Kidney (tissue), 14 donors: ENCODE measurements around the gene PCDHGC3. TPM values are rescaled to one million over a fixed set of nuclear protein-coding genes. Genes with fewer than 3 reads are reported as not detected.

Source experiments
- DNase-seq, 5 donors: peaks; one replicate each; pipeline ENCODE4 v3.0.0-alpha.2; 2013 to 2020
- FAIRE-seq: peaks from 2 replicates; lab custom pipeline; 2012; peaks lifted over from hg19 to GRCh38; lab: Jason Lieb, UNC
- H3K27ac ChIP-seq, 2 donors: one replicate each; pipeline ENCODE4 v1.7.0; 2013; ENCODE audit warnings: low read depth in 2 of 2, low read length in 2 of 2, inconsistent platforms in 1 of 2
- H3K27me3 ChIP-seq: one replicate; pipeline ENCODE4 v1.7.1; 2013; ENCODE audit warnings: low read length, inconsistent platforms; ENCODE audit not compliant: control insufficient read depth, insufficient read depth
- H3K36me3 ChIP-seq, 3 donors: one replicate each; pipeline versions ENCODE4 v1.7.0 to v1.7.1; 2013; ENCODE audit warnings: low read length in 3 of 3, control low read depth in 1 of 3, inconsistent platforms in 1 of 3; ENCODE audit not compliant: insufficient read depth in 3 of 3, control insufficient read depth in 2 of 3
- H3K4me1 ChIP-seq, 3 donors: one replicate each; pipeline versions ENCODE4 v1.7.0 to v1.7.1; 2013; ENCODE audit warnings: low read length in 3 of 3, inconsistent platforms in 1 of 3, low read depth in 1 of 3; ENCODE audit not compliant: control insufficient read depth in 2 of 3, insufficient read depth in 2 of 3
- H3K4me3 ChIP-seq, 3 donors: one replicate each; pipeline versions ENCODE4 v1.7.0 to v1.8.1; 2013; ENCODE audit warnings: low read length in 3 of 3, control low read depth in 1 of 3, inconsistent platforms in 1 of 3
- H3K9ac ChIP-seq, 3 donors: one replicate each; pipeline versions ENCODE4 v1.7.0 to v1.7.1; 2013; ENCODE audit warnings: low read length in 3 of 3, control low read depth in 1 of 3, inconsistent platforms in 1 of 3
- H3K9me3 ChIP-seq, 3 donors: one replicate each; pipeline versions ENCODE4 v1.7.0 to v1.7.1; 2013; ENCODE audit warnings: low read length in 3 of 3, control low read depth in 1 of 3, inconsistent platforms in 1 of 3; ENCODE audit not compliant: control insufficient read depth in 2 of 3, insufficient read depth in 1 of 3
- CTCF ChIP-seq: IDR thresholded peaks from 3 replicates; pipeline ENCODE4 v1.5.1; 2012; ENCODE audit warnings: mild to moderate bottlenecking, moderate library complexity, borderline replicate concordance; ENCODE audit not compliant: insufficient read depth; ENCODE audit errors: extremely low read depth
- intact Hi-C: fragments of 100-400 bp; cut with DNase I; formaldehyde crosslinking; loops from one replicate; pipeline ENCODE4 v1.11.1; 2022
- polyA plus RNA-seq: library from polyadenylated mRNA; stranded (reverse); fragments of 350-450 nt; fragmentation: Illumina TruSeq; extraction: RNeasy Lipid Tissue Mini Kit (QIAGEN cat#74804); gene quantifications from one replicate; pipeline ENCODE4 v1.2.3, GENCODE V29; 2014; ENCODE audit warnings: low read depth, low replicate concordance; ENCODE audit not compliant: insufficient read depth
- total RNA-seq: library from RNA; stranded (reverse); fragmentation: NEBNext Ultra II Directional; extraction: Animal tissue kit (Norgen Biotek cat#: 25700); gene quantifications from one replicate; pipeline ENCODE4 v1.2.1, GENCODE V29; 2021
- donor health status: control.
- donor health status: control.
- donor health status: control.
- donor health status: control.
- donor health status: control.
- donor health status: DM: yes; HTN: yes; CAD: no.
- donor health status: Normal renal cell carcinoma (clear cell type).

The PCDHGC3 gene
- total and polyA plus RNA-seq, 2 donors from 2014 or later = 41.0 to 51.5 TPM

GRCh38 chr5:141484641-141485311, 9.0 kb downstream of the PCDHGC3 start, which contains the start of gene PCDHGC4:
Gene PCDHGC4 (plus strand): TSS chr5:141485030. CDS start chr5:141485174, 144 bp downstream.
- H3K4me3 ChIP-seq = peak within 1 kb of the TSS; percentile 20 to 40 (median 35)
- DNase-seq (peak in 4 of 5 donors; percentile 80 to 87 (median 83)), FAIRE-seq (no peak)
- no peak within 1 kb of the TSS for H3K27ac ChIP-seq
- H3K27me3 ChIP-seq = no peaks in the 10 kb centered on the region
- H3K9ac ChIP-seq = peak within 1 kb of the TSS in 1 of 3 donors; percentile 6
- TF ChIP-seq CTCF = no peak
- H3K4me1 ChIP-seq = peaks cover 0 to 4% (median 3%) of the 10 kb centered on the region in 3 donors
- peaks cover 0 to 4% (median 0%) of the 10 kb centered on the region in 3 donors for H3K36me3 ChIP-seq
- no peaks in the 10 kb centered on the region for H3K9me3 ChIP-seq
- intact Hi-C loops = no loop called here

GRCh38 chr5:141485321-141486055, 9.7 kb downstream of the PCDHGC3 start:
- H3K9ac ChIP-seq = peak overlapping the region in 1 of 3 donors; percentile 6
- H3K4me3 ChIP-seq = peak overlapping the region; percentile 20 to 40 (median 35)
- no peaks in the 10 kb centered on the region for H3K27me3 ChIP-seq
- intact Hi-C loops = no loop called here
- peaks cover 0 to 3% (median 3%) of the 10 kb centered on the region in 3 donors for H3K4me1 ChIP-seq
- DNase-seq (peak in 1 of 5 donors; percentile 49), FAIRE-seq (no peak)
- H3K36me3 ChIP-seq = peaks cover 0 to 4% (median 0%) of the 10 kb centered on the region in 3 donors
- H3K9me3 ChIP-seq = no peaks in the 10 kb centered on the region
- TF ChIP-seq CTCF = no peak
- no peak overlapping the region for H3K27ac ChIP-seq

GRCh38 chr5:141486091-141486490, 10.3 kb downstream of the PCDHGC3 start:
- TF ChIP-seq CTCF = no peak
- Histone ChIP-seq H3K4me1 (peaks cover 0 to 3% (median 3%) of the 10 kb centered on the region in 3 donors), H3K27ac (no peak overlapping the region), H3K27me3 (no peaks in the 10 kb centered on the region), H3K9ac (no peak overlapping the region), H3K4me3 (no peak overlapping the region), H3K9me3 (no peaks in the 10 kb centered on the region), H3K36me3 (peaks cover 0 to 4% (median 0%) of the 10 kb centered on the region in 3 donors)
- no peak for FAIRE-seq
- intact Hi-C loops = no loop called here
- DNase-seq = no peak
